ENCODE results near the gene PER1.

The PER1 gene

GRCh38 chr17:8143581-8144400 lies 8.4 kb downstream of the PER1 start:
- in situ Hi-C loops (cut with MboI; ENCODE audit: low pct_unique_long_range_greater_than_20kb, low sequenced_read_pairs, unreplicated experiment), result no loop called here
- DNase-seq (ENCODE audit: low spot score), result no peak
- TF ChIP-seq CTCF (IDR thresholded peaks at IDR 0.05; ENCODE audit: extremely low read depth, insufficient read depth, missing control alignments), result no peak

- no peak for DNase-seq (ENCODE audit: low spot score)
- in situ Hi-C loops (cut with MboI; ENCODE audit: low pct_unique_long_range_greater_than_20kb, low sequenced_read_pairs, unreplicated experiment), result no loop called here
Measured at GRCh38 chr17:8142887-8143580, 9.2 kb downstream of the PER1 start.

GRCh38 chr17:8142158-8142886 lies 9.9 kb downstream of the PER1 start:
- DNase-seq (ENCODE audit: low spot score), result no peak
- in situ Hi-C loops (cut with MboI; ENCODE audit: low pct_unique_long_range_greater_than_20kb, low sequenced_read_pairs, unreplicated experiment), result no loop called here
- no peak for TF ChIP-seq CTCF (IDR thresholded peaks at IDR 0.05; ENCODE audit: extremely low read depth, insufficient read depth, missing control alignments)

More at GRCh38 chr17:8142887-8143580, 9.2 kb downstream of the PER1 start:
- no peak for TF ChIP-seq CTCF (IDR thresholded peaks at IDR 0.05; ENCODE audit: extremely low read depth, insufficient read depth, missing control alignments)

GRCh38 chr17:8141741-8142140 lies 10.5 kb downstream of the PER1 start:
- no peak for TF ChIP-seq CTCF (IDR thresholded peaks at IDR 0.05; ENCODE audit: extremely low read depth, insufficient read depth, missing control alignments)
- DNase-seq (ENCODE audit: low spot score), result no peak
- in situ Hi-C loops (cut with MboI; ENCODE audit: low pct_unique_long_range_greater_than_20kb, low sequenced_read_pairs, unreplicated experiment), result no loop called here

- in situ Hi-C loops (cut with MboI; ENCODE audit: low pct_unique_long_range_greater_than_20kb, low sequenced_read_pairs, unreplicated experiment), result no loop called here
- no peak for TF ChIP-seq CTCF (IDR thresholded peaks at IDR 0.05; ENCODE audit: extremely low read depth, insufficient read depth, missing control alignments)
- no peak for DNase-seq (ENCODE audit: low spot score)
Measured at GRCh38 chr17:8141045-8141444, 11.2 kb downstream of the PER1 start.
